T follicular helper cell (primary cell): ENCODE results near the gene JAKMIP1.

Experiments
- DNase-seq: peaks from one replicate; pipeline ENCODE4 v3.0.0-alpha.2; 2020; ENCODE audit warnings: low read depth

Gene JAKMIP1

GRCh38 chr4:5992171-5992827 lies 208.1 kb downstream of the JAKMIP1 start:
- no peak for DNase-seq

- DNase-seq: no peak
Observed at GRCh38 chr4:5991405-5991804, 208.9 kb downstream of the JAKMIP1 start.

GRCh38 chr4:5990446-5991160 lies 209.7 kb downstream of the JAKMIP1 start:
- DNase-seq: no peak

- no peak for DNase-seq
Observed at GRCh38 chr4:5989236-5990225, 210.8 kb downstream of the JAKMIP1 start.

GRCh38 chr4:5988086-5988845 lies 212.1 kb downstream of the JAKMIP1 start:
- no peak for DNase-seq

- no peak for DNase-seq
Observed at GRCh38 chr4:5984843-5985242, 215.5 kb downstream of the JAKMIP1 start.

GRCh38 chr4:5982156-5982973 lies 218.0 kb downstream of the JAKMIP1 start:
- no peak for DNase-seq

- no peak for DNase-seq
Observed at GRCh38 chr4:5980436-5981155, 219.8 kb downstream of the JAKMIP1 start.

- no peak for DNase-seq
Observed at GRCh38 chr4:5979981-5980380, 220.4 kb downstream of the JAKMIP1 start.

- no peak for DNase-seq
Observed at GRCh38 chr4:5976921-5977320, 223.4 kb downstream of the JAKMIP1 start.

GRCh38 chr4:5976431-5976830 lies 223.9 kb downstream of the JAKMIP1 start:
- DNase-seq: no peak
